ENCODE measurements around the gene SNW1.
A peak's percentile ranks its signal among the peaks of the same experiment; 100 is the strongest.

SNW1 gene

GRCh38 chr14:77799863-77800730 is 39.1 kb upstream of the SNW1 start, which contains the start of gene ADCK1 (continued):
- no peak for TF ChIP-seq ZBTB6 (tag by site-specific recombination; IDR thresholded peaks at IDR 0.05)
- peak; percentile 46 for TF ChIP-seq GLIS1 (tag by site-specific recombination; IDR thresholded peaks at IDR 0.05)
- no peak for TF ChIP-seq TCF7L2 (IDR thresholded peaks at IDR 0.05; ENCODE audit: borderline replicate concordance, low read depth, low read length)
- no peak for TF ChIP-seq ZFP69B (tag by site-specific recombination; IDR thresholded peaks at IDR 0.05)
- TF ChIP-seq ZNF830 (tag by site-specific recombination; IDR thresholded peaks at IDR 0.05; ENCODE audit: low read depth): no peak
- peak; percentile 14; the same call in 1 of the 2 replicates for TF ChIP-seq KLF8 (tag by site-specific recombination; IDR thresholded peaks at IDR 0.05)
- TF ChIP-seq ZNF747 (tag by site-specific recombination; IDR thresholded peaks at IDR 0.05): no peak
- no peak for TF ChIP-seq WT1 (tag by site-specific recombination; IDR thresholded peaks at IDR 0.05)
- no peak for TF ChIP-seq ZNF843 (tag by site-specific recombination; IDR thresholded peaks at IDR 0.05)
- TF ChIP-seq ZNF214 (tag by site-specific recombination; IDR thresholded peaks at IDR 0.05; ENCODE audit: borderline replicate concordance): no peak
- no peak for TF ChIP-seq GLI4 (tag by site-specific recombination; IDR thresholded peaks at IDR 0.05)
- TF ChIP-seq ZIC2 (tag by site-specific recombination; IDR thresholded peaks at IDR 0.05): peak; percentile 85
- TF ChIP-seq ZNF426 (tag by site-specific recombination; IDR thresholded peaks at IDR 0.05): no peak
- TF ChIP-seq PRDM2 (tag by site-specific recombination; IDR thresholded peaks at IDR 0.05; ENCODE audit: borderline replicate concordance): no peak
- no peak for TF ChIP-seq ZNF37A (tag by site-specific recombination; IDR thresholded peaks at IDR 0.05)
- peak; percentile 78 for TF ChIP-seq HIC1 (tag by site-specific recombination; IDR thresholded peaks at IDR 0.05)
- TF ChIP-seq ZNF777 (tag by site-specific recombination; IDR thresholded peaks at IDR 0.05; ENCODE audit: borderline replicate concordance): no peak
- TF ChIP-seq ZNF701 (tag by site-specific recombination; IDR thresholded peaks at IDR 0.05): no peak
- TF ChIP-seq ZNF518A (tag by site-specific recombination; conservative IDR thresholded peaks at IDR 0.05; ENCODE audit: low read depth): no peak
- peak; percentile 83 for TF ChIP-seq ZBTB26 (tag by site-specific recombination; optimal IDR thresholded peaks at IDR 0.05)
- TF ChIP-seq ZNF23 (tag by site-specific recombination; IDR thresholded peaks at IDR 0.05; ENCODE audit: borderline replicate concordance): no peak
- TF ChIP-seq ZSCAN4 (tag by site-specific recombination; IDR thresholded peaks at IDR 0.05): no peak
